SK-N-SH (cell line): ENCODE measurements around the gene WWOX.

Experiments used
- CHD2 ChIP-seq: fragments of 150-350 bp; IDR thresholded peaks from 2 replicates; pipeline ENCODE4 v1.6.1; 2018; ENCODE audit warnings: low read length; ENCODE audit not compliant: partially characterized antibody
- CTCF ChIP-seq: fragments of 200-600 bp; sonication (generic); IDR thresholded peaks from 2 replicates; pipeline ENCODE4 v1.6.1; 2017; ENCODE audit warnings: antibody characterized with exemption, mild to moderate bottlenecking, moderate library complexity

GRCh38 chr16:78218856-78219651 is 119.6 kb downstream of the WWOX start:
- TF ChIP-seq CHD2: no peak
- no peak for TF ChIP-seq CTCF
